Right renal pelvis (tissue), 4 donors: ENCODE measurements around the gene P2RY14. TPM values are rescaled to one million over a fixed set of nuclear protein-coding genes. Genes with fewer than 3 reads are reported as not detected.
"Not testable (repeated sequence)": the region's sequence is repeated elsewhere in the genome, so short reads cannot be mapped to it uniquely, and the experiment has no call there.

Experiments
- DNase-seq, 4 donors: peaks; one replicate each; pipeline ENCODE4 v3.0.0-alpha.2; 2013; ENCODE audit warnings: low read depth in 4 of 4, low spot score in 3 of 4, missing footprints in 1 of 4
- polyA plus RNA-seq, 4 donors: library from polyadenylated mRNA; unstranded; fragments of 120-200 nt; gene quantifications; one replicate each; pipeline ENCODE4 v1.2.1, GENCODE V29; 2013; ENCODE audit not compliant: insufficient read length in 4 of 4

P2RY14 gene
- polyA plus RNA-seq, 4 donors: 0.90 to 0.99 (median 0.94) TPM

DNA sequence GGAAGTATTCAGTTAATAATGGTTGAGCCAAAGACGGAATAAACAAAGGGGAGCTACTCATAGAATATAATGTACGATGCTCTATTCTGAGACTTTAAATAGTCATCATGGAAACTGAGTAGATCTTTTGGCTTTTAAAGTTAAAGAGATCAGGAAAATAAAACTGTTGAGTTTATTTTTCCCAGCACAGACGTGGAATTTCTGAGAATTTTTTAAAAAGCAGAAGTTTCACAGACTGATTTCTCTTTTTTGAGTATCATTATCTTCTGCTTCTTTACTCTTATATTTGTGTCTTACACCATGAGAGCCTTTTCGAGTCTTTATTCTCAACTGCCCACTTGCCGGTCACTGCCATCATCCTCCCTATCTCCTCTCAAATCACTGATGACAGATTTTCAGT is 13.2 kb downstream of the P2RY14 start:
- no peak for DNase-seq

DNA sequence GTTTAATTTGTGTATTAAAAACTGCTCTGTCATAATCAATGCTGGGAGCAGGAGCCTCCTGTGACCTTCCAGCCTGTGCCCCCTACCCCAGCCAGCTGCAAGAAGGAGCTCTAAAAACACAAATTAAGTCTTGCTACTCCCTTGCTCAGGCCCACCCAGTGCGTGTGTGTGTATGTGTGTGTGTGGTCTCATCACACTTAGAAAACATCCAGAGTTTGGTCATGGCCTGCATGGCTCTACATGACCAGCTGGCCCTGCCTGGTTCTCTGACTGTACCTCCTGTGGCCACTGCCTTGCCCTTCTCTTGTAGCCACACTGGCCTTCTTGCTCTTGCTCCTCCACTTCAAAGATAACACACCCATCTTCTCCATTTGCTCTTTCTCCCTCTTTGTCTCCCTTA is 13.7 kb downstream of the P2RY14 start:
- no peak for DNase-seq

DNA sequence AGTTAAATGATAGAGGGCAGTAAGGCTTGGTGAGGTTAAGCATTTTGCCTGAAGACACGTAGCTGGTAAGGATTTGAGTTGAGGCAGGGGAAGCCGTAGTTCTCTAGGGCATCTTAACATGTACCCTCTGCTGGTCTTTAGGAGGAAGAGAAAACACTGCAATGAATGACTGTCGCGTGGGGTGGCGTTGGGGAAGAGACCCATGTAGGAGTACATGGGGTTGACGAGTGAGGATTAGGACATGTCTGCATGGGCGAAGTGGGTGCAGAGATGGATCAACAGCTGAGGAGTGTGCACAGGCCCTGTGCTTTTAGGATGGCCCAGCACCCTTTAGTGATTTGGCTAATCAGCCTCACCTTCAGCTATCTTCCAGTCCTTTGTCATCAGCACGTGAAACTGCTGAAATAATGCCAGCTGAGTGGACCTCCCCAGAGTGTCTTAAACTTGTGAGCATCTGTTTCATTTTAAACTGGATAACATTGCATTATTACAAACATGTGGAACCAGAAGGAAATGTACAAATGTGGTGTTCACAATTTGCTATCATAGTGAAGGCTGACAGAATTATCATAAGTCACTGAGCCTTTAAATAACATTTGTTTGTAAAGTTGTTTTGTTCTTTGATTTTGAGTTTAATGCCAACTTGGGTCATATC is 15.3 kb downstream of the P2RY14 start:
- no peak for DNase-seq

DNA sequence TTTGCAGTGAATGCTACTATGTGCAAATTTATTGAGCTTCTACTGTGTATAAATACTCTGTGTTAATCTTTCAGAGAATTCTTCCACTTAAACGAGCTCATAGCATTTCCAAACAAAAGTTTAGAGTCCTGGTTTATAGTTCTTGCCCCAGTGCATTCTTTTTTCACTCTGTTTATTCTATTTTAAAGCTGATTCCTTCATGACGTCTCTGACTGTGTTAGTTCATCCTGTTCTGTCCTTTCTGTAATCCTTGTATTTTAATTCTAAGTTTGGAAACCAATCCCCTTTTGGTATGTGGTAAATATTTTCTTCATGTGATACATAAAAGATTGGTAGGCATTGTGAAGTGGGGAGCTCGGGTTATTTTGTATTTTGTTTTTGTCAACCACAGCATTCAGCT is 18.7 kb downstream of the P2RY14 start:
- DNase-seq: no peak

DNA sequence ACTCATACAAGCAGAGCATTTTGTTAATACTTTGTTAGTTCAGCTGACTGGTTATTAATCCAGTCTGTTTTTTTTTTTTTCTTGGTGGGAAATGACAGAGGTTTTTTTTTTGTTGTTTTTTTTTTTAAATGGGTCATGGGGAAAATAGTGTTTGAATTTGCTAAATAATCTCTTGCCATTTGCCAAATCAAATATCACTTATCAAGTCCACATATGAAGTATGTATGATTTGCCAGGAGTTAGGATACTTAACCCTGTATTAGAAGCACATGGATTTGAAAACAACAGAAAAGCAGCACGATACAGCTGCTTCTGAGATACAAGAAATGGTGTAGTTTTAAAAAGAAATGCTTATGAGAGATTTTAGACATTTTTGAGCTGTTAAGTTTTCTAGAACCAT is 21.6 kb downstream of the P2RY14 start:
- no peak for DNase-seq

DNA sequence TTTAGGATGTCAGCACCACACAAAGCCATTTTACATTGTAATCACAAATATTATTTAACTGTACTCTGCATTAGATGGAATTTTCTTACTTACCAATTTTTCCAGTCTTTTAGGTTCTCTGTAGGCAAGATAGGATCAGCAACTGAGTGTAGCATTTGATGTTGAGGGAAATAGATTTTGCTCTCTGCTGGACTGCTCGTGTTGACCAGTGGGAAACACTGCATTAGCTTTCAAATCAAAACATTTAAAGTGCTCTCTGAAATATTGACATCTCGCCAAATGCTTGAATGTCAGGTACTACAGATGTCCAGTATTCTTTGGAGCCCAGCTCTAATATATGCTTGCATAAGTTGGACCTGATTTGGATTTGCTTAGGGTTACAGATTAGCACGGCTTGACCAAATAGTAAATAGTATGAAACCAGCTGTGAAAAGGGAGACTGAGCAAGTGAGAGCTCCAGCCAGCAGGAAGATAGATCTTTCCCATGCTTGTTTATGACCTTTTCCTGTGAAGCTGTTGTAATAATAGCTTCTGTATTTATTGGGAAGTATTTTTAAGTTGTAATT is 29.5 kb downstream of the P2RY14 start:
- no peak for DNase-seq

DNA sequence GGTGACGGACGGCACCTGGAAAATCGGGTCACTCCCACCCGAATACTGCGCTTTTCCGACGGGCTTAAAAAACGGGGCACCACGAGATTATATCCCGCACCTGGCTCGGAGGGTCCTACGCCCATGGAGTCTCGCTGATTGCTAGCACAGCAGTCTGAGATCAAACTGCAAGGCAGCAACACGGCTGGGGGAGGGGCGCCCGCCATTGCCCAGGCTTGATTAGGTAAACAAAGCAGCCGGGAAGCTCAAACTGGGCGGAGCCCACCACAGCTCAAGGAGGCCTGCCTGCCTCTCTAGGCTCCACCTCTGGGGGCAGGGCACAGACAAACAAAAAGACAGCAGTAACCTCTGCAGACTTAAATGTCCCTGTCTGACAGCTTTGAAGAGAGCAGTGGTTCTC is 36.3 kb downstream of the P2RY14 start:
- not testable (repeated sequence) for DNase-seq

DNA sequence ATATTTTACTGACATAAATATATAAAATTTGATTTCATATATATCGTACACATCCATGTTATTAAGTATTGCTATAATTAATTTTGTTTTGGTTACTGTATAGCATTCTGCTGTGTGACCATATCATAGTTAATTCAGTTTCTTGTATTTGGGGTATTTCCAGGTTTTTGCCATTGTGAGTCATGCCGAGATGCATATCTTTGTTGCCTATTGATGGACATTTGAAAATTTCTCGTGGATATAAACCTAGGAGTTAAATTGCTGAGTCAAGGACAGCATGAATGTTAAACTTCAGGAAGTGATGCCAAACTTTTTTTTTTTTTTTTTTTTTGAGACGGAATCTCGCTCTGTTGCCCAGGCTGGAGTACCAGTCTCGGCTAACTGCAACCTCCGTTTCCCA is 41.6 kb downstream of the P2RY14 start:
- DNase-seq: no peak

DNA sequence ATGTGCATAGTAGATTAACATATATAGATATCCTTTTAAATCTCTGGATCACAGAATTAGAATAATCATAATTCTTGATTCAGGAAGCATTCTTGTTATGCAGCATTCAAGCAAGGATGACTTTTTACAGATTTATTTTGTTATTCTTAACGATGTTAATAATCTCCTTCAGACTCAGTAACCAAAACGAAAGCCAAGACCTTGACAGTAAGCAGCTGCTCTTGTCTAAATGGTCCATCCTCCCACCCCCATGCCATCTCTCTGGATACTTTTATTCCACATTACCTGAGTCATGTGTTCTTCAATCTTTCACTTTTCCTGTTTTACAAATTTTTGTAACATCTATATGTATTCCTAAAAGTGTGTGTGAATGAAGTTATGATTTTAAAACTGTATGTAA is 42.0 kb downstream of the P2RY14 start:
- no peak for DNase-seq

DNA sequence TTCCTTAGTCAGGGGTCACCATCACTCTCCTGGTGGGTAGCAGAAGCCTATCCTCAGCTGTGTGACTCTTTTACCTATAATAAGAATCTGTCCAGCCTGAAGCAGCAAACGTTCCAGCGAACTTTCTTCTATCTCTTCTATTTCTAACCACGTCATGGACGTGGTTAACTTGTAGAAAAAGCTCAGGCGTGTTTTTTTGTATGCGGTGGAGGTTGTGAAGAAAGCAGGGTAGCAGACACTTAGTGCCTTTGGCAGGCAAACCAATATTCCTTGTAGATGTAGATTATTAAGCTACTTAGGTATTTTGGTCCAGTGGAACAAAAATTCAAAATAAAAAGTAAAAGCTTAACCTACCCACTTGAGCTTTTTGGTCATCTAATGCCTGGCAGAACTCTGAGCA is 43.5 kb downstream of the P2RY14 start:
- no peak for DNase-seq

DNA sequence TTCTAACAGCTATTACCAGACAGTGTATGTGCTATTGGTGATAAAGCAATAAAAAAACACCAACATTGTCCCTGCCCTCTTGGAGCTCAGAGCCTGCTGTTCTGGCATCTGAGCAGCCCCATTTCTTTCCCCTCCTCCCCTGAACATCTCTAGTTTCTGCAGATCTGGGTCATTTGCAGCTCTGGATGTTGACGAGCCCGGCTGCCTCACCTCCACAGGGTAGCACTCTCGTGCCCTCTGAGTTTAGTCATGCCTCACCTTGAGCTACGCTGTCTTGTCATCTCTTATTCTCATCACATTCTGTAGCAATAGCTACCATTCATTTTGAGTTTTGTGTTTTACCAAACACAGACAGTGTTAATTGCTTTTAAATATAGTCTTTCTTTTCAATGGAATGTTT is 45.4 kb downstream of the P2RY14 start:
- no peak for DNase-seq

DNA sequence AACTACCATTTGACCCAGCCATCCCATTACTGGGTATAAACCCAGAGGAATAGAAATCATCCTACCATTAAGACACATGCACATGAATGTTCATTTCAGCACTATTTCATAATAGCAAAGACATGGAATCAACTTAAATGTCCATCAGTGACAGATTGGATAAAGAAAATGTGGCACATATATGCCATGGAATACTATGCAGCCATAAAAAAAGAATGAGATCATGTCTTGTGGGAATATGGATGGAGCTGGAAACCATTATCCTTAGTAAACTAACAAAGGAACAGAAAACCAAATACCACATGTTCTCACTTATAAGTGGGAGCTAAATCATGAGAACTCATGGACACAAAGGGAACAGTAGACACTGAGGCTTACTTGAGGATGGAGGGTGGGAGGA is 45.9 kb downstream of the P2RY14 start:
- DNase-seq: not testable (repeated sequence)

DNA sequence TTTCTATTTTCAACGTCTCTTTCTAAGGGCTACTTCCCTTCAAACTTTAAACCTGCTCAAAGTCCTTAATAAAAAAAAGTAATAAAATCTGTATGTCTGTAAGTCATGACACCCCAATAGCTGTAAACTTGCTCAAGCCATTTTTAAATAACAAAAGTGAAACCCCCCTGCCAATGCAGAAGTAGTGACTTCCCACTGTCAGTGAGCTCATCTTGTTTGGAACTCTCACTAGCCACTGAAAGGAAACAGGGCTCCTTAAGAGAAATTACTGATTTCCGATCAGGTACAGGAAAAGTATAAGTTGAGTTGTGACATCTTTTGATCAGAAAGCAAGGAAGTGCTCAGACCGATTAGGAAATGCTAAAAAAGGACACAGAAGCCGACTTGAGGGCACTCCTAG is 47.7 kb downstream of the P2RY14 start:
- no peak for DNase-seq

DNA sequence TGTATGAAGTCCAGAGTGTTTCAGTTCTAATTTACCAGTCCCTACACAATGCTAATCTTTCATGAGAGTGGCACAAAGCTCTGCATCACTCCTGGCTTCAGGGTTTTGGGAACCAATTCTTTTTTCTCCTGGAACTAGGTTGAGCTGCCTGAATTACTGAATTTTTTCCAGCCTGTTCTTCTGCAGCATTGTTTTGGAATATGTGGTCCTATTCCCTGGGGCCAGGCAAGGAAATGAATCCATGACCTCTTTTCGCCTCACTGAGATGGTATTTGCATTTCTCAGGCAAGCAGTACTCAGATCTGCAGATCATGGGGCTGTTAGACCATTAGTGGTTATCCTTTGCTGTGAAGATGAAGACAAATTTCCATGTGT is 49.7 kb downstream of the P2RY14 start:
- DNase-seq: no peak

DNA sequence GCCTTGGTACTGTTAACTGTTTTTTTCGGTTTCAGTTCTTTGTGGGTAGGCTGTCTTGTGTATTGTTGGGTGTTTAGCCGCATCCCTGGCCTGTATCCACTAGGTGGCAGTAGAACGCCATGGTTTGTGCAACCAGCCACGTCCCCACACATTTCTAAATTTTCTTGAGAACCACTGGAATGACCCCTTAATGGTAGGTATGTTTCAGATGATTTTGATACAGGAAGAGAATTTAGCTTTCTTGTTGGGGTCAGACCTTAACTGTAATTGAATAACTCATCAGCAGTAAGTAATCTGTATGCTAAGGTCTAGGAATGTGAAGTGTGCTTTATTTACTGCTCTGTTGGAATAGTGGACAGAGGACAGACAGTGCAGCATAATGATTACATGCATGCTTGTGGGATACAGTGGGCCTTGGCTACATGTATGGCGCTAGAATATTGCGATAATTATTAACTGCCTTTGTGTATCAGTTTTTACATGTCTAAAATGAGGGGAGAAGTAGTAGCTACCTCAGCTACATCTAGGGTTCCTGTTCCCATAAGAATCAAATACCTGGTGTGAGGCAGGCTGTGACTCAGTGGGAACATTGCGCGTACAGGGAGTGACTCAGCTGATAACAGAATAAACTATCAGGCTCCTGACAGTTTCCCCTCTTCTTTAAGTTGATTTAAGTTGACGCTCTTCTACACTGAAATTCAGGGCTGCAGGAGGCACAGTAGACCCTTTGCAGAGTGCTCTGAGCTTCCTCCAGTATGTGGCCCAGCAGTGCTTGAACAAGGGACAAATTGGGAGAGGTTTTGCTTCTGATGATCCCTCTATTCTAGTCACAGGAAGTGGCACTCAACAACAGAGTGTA is 50.3 kb downstream of the P2RY14 start:
- peak; percentile 61 to 75 (median 70) for DNase-seq

DNA sequence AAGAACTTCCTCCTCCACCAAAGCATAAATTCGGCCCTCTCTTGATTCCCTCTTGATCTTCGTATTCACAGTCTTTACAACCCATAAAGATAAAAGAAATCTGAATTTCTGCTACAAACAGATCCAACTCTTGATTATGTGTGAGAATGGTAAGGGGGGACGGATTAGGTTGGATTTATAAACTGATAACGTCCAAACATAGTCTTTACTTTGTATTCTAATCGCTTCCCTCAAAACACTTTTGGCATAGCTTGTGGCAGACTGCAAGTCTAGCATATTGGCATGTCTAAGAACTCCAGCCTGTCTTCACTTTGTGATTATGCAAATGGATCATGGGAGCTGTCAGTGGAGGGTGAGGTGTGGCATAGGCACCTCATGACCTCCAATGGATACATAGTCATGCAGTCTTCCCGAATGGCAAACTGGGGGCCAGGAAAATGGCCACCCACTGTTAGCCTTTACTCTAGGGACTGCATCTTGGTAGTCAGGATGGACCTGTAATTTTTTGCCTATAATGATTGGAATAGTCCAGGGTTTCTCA is 51.0 kb downstream of the P2RY14 start:
- DNase-seq: no peak

DNA sequence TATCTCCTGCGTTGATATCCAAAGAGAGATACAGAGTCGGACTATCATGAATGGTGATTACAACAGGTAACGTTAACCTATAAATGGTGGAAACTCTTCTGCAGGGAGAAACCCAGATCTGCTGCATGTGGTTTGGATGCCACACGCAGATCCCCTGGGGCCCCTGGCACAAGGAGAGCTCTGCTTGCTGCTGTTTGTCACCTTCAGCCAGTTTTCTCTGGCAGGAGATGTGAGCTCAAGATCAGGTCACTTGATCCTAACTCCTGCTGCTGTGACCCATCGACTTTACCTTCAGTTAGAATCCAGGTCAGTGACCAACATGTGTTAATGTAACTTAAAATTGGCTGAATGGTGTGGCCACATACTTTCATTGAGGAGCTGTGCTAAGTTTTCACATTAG is 51.5 kb downstream of the P2RY14 start:
- DNase-seq: no peak

DNA sequence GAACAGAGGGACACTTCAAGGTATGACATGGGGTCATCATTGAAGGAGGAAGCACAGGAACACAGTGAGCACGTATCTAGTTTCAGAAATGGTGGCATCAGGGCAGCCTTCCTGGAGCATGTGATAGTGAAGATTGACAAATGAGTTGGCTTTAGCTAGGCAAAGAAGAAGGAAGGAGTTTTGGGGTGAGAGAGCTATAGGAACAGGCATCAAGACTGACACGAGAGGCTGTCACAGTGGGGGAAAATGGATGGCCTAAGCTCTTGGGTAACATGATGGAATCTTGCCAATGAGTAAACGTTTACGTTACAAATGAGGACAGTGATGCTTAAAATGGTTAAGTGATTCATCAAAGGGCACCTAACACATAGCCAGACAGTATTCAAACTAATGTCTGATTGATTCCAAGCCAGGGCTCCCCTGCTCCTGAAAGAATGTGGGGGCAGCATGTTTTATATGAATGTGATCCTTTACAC is 52.2 kb downstream of the P2RY14 start:
- DNase-seq: no peak

DNA sequence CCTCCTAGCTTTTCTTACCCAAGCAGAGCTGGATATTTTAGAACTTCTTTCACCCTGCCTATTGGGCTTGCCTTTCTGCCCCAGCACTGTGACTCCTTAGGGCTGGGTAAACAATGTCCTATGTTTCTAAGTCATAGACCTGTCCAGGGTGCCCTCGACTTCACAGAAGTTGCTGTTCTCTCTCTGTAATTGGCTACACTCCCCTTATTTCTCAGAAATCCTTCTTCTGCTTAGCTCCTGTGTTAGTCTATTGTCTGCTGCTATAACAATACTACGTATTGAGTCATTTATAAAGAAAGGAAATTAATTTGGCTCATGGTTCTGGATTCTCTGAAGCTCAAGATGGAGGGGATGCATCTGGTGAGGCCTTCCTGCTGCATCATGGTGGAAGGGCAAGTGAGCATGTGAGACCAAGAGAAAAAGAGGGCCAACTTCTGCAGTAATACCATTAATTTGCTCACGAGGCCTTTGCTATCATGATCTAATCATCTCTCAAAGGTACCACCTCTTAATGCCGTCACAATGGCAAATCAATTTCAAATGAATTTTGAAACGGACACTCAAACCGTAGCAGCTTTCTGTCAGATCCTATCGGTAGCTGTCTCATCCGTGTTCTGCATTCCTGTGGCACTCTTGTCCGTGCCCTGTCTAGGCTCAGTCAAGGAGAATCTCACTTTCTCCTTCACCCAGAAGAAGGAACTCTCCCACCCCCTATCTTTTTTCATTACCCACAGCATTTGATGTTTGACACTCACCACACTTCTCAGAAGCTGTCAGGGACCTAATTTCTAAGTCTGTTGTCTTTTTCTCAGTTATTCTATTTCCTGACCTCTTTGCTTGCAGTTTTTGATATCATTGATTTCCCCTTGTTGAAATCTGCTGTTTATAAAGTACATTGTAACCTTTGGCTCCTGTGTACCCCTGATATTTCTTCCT is 53.0 kb downstream of the P2RY14 start:
- DNase-seq: no peak

DNA sequence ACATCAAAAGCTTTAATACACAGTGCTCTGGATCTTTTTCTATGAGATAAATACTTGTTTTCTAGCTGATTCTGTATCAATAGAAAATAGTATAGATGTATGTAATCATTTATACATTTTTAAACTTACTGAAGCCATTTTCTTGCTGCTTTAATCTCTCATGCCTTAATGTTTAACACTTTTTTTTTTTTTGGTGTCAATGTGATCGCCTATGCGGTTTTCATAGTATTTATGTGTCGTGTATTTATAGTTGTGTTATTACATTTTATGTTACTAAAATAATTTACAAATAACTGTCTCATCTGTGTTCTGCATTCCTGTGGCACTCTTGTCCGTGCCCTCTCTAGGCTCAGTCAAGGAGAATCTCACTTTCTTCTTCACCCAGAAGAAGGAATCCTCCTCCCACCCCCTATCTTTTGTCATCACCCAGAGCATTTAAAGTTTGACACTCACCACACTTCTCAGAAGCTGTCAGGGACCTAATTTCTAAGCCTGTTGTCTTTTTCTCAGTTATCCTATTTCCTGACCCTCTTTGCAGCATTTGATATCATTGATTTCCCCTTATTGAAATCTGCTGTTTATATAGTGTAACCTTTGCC is 54.0 kb downstream of the P2RY14 start:
- DNase-seq: no peak
